Dendritic cell treated with granulocyte-macrophage colony-stimulating factor and Interleukin-4, amounts not matched to agents 40 ng/mL and 50 ng/mL, for 4 days (primary cell): ENCODE measurements around the gene APEX1.
"Not testable (repeated sequence)": the region's sequence is repeated elsewhere in the genome, so short reads cannot be mapped to it uniquely, and the experiment has no call there.

Experiments
- H3K27ac Mint-ChIP-seq: one replicate; pipeline ENCODE4 v1.8.0; 2022; ENCODE audit warnings: mild to moderate bottlenecking, mixed read lengths
- H3K27me3 Mint-ChIP-seq: one replicate; pipeline ENCODE4 v1.8.0; 2022; ENCODE audit warnings: mild to moderate bottlenecking, mixed read lengths
- H3K36me3 Mint-ChIP-seq: one replicate; pipeline ENCODE4 v1.8.0; 2022; ENCODE audit warnings: low read depth, mixed read lengths
- H3K4me1 Mint-ChIP-seq: one replicate; pipeline ENCODE4 v1.8.0; 2022; ENCODE audit warnings: low read depth, mixed read lengths
- H3K4me3 Mint-ChIP-seq: one replicate; pipeline ENCODE4 v1.8.0; 2022; ENCODE audit warnings: mild to moderate bottlenecking, moderate library complexity, mixed read lengths
- H3K9me3 Mint-ChIP-seq: one replicate; pipeline ENCODE4 v1.8.0; 2022; ENCODE audit warnings: mixed read lengths
- intact Hi-C: fragments of 100-400 bp; cut with micrococcal nuclease; formaldehyde crosslinking; loops from one replicate; pipeline ENCODE4 v1.15.0; 2022

The APEX1 gene

DNA sequence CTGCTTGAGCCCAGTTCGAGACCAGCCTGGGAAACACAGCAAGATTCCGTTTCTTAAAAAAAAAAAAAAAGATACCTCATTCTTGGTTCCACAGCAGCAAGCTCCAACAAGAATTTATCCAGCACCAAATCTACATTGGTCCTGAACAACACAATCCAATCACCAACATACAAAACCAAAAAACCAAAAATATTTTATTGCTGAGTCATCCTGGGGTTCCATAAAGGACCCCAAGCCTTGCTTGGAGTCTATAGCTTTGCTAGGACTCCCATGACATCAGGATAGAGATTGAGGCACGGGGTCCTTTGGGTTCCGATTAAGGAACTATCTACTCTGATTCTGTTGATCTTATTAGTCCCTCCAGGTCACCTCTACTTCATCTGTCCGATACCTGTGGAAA is 8.1 kb upstream of the APEX1 start:
- peaks cover 6% of the 10 kb centered on the region for H3K36me3 Mint-ChIP-seq

DNA sequence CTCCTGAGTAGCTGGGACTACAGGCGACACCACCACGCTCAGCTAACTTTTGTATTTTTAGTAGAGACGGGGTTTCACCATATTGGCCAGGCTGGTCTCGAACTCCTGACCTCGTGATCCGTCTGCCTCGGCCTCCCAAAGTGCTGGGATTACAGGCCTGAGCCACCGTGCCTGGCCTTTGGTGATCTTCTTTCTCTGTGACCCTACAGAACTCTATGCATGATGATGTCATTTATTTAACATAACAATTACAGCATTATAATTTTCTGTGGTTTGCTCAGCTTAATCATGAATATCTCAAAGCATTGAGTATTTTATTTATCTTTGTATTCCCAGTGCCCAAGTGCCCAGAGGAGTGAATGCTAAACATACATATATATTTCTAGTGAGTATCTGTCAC is 2.2 kb upstream of the APEX1 start:
- peaks cover 20% of the 10 kb centered on the region for H3K4me1 Mint-ChIP-seq
- intact Hi-C loops, H3K27me3 Mint-ChIP-seq, H3K36me3 Mint-ChIP-seq, H3K9me3 Mint-ChIP-seq, H3K4me3 Mint-ChIP-seq, H3K27ac Mint-ChIP-seq: not testable (repeated sequence)

More for the DNA sequence above, 8.1 kb upstream of the APEX1 start:
- H3K4me1 Mint-ChIP-seq = peaks cover 23% of the 10 kb centered on the region
- H3K27ac Mint-ChIP-seq = no peak overlapping the region
- H3K4me3 Mint-ChIP-seq = no peak overlapping the region
- intact Hi-C loops = no loop called here
- H3K27me3 Mint-ChIP-seq = no peaks in the 10 kb centered on the region
- H3K9me3 Mint-ChIP-seq = no peaks in the 10 kb centered on the region

DNA sequence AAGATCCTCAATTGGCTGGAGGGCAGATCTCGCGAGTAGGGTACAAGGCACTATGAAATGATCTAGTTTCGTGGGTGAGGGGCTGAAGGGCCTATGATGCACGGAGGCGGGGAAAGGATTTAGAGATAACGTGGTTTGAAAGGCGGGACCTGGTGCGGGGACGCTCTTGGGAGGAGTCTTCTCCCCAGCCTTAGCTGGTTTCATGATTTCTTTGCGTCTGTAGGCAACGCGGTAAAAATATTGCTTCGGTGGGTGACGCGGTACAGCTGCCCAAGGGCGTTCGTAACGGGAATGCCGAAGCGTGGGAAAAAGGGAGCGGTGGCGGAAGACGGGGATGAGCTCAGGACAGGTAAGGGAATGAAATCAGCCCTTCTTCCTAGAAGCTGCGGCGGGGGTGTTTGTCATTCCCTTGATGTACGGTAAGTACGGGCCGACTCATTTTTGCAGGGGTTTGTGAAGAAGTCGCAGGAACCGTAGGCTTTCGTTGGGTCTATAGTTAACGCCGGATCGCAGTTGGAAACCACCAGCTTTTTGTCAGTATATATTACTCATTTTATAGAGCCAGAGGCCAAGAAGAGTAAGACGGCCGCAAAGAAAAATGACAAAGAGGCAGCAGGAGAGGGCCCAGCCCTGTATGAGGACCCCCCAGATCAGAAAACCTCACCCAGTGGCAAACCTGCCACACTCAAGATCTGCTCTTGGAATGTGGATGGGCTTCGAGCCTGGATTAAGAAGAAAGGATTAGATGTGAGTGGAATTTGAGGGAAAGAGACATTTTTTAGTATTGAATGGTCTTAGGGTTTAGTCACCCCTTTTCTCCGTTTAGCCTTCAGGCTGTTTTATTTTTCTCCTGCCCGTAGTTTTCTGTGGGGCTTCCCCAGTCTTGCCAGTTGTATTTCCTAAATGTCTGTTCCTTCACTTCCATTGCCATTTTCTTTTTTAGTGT is 602 bp downstream of the APEX1 start:
- Mint-ChIP-seq H3K9me3 (no peaks in the 10 kb centered on the region), H3K27ac (no peak overlapping the region), H3K4me3 (no peak overlapping the region), H3K36me3 (no peaks in the 10 kb centered on the region), H3K27me3 (no peaks in the 10 kb centered on the region), H3K4me1 (peaks cover 22% of the 10 kb centered on the region)
- intact Hi-C loops = loop anchor here (2.0 kb wide), 3 partner anchors 13 to 113 kb away; partner anchors contain the start of genes PARP2, PNP and TEP1

DNA sequence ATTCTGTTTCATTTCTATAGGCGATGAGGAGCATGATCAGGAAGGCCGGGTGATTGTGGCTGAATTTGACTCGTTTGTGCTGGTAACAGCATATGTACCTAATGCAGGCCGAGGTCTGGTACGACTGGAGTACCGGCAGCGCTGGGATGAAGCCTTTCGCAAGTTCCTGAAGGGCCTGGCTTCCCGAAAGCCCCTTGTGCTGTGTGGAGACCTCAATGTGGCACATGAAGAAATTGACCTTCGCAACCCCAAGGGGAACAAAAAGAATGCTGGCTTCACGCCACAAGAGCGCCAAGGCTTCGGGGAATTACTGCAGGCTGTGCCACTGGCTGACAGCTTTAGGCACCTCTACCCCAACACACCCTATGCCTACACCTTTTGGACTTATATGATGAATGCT is 1.9 kb downstream of the APEX1 start:
- no peaks in the 10 kb centered on the region for H3K27me3 Mint-ChIP-seq
- intact Hi-C loops = no loop called here
- no peak overlapping the region for H3K27ac Mint-ChIP-seq
- no peaks in the 10 kb centered on the region for H3K36me3 Mint-ChIP-seq
- H3K9me3 Mint-ChIP-seq = no peaks in the 10 kb centered on the region
- peak overlapping the region; percentile 53 for H3K4me3 Mint-ChIP-seq
- peaks cover 25% of the 10 kb centered on the region for H3K4me1 Mint-ChIP-seq

DNA sequence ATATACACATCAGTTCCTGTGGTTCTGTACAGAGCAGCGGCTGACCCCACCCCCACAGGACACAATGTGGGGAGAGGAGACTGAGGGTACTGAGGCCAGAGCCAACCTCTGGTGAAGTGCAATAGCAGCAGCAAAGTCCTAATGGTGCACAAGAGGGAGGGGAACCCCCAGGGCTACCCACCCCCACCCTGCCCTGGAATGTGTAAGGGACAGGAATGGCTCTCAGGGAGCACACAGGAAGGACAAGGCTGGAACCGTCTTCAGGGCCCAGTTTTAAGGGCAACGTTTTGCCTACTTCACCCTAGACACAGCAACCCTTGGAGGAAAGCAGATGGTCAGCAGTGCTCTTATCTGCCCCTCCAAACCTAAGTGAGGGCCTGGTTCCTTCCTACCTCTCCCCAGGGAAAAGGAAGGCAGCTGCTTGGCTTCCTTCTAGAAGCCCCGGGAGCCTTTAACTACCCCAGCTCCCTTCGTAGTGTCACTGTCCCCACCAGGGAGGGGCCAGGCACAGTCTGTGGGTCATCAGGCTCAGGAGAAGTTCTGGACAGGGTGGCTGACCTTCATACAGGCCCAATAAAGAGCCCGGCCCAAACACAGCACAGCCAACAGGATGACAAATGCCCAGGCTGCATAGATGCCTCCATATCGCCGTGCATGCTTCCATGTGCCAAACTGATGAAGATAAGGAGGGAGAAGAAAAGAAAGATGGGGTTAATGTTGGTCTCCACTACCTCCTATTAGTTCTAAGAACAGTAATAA is 3.2 kb downstream of the APEX1 start:
- H3K27ac Mint-ChIP-seq = no peak overlapping the region
- H3K27me3 Mint-ChIP-seq = no peaks in the 10 kb centered on the region
- H3K4me3 Mint-ChIP-seq = no peak overlapping the region
- intact Hi-C loops = no loop called here
- peaks cover 25% of the 10 kb centered on the region for H3K4me1 Mint-ChIP-seq
- no peaks in the 10 kb centered on the region for H3K9me3 Mint-ChIP-seq
- H3K36me3 Mint-ChIP-seq = no peaks in the 10 kb centered on the region

DNA sequence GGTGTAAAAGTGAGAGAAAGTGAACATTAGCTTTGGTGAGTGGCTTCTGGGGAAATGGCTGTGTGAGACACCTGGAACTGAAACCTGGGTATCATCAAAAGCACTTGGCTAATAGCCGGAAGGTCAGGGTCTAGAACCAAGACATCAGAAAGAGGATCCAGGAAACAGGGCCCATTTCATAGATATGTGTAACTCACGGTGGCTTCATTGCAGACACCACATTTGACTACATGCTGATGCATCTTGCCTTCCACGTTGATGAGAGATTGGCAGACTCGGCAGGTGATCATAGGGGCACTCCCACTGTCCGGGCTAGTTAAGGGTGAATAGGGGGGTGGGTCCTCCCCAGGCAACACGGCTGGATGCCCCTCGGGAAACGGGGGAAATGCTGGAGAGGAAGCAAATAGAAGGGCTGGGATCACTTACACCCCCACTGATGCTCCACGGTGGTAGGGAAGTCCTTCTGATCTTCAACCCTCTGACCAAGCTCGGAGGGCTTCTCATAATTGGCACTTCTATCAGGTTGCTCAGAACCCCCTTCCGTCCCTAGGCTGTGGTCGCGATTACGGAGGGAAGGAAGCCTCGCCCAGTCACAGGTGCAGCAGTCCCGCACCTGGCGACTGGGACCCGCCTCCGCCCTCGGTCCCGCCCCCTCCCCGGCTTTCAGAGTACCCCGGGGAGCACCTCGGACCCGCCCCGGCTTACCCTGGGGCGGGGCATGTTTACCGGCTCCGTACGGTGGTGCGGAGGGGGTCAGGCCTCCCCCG is 5.6 kb downstream of the APEX1 start:
- Mint-ChIP-seq H3K9me3 (no peaks in the 10 kb centered on the region), H3K27ac (peak overlapping the region; percentile 88), H3K4me1 (peaks cover 30% of the 10 kb centered on the region), H3K4me3 (peak overlapping the region; percentile 97), H3K27me3 (no peaks in the 10 kb centered on the region), H3K36me3 (no peaks in the 10 kb centered on the region)
- intact Hi-C loops = loop anchor here (1.0 kb wide), 1 partner anchor 9 kb away; the partner anchor contains the start of gene PNP

DNA sequence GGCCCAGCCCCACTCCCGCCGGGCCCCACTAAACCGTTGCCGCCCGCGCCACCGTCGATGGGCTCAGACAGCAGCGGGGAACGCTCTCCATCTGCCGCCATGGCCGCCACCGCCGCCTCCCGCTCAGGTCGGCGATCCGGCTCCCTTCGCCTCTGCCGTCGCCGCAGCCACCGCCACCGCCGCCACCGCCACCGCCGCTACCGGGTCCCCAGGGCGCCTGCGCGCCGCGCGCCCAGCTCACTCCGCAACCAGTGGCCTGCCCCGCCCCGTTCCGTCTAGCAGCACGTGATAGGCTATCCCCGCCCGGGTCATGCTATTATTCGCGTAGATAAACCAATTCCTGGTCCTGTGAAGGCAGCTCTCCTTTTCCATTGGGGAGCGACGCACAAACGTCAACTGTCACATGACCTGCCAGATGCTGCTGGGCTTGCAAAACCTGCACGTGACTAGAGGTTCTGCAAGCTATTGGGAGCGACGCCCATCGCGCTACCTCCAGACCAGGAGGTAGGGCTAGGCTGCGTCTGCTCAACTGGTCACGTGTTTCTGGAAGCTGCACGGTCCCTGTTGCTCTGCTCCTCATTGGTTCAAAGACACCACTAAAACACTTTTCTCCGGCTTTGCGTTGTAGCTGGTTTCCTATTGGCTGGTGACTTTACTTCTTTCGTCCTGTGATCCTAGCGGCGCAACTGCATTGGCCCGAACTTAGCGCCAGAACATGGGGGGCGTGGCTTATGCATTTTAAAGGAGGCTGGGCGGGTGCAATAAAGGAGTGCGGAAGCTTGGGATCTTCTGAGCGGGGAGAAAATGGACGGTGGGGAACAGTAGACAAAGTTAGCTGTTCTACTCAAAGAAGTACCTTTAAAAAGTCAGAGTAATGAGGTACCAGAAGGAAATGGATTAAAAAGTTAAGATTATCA is 6.5 kb downstream of the APEX1 start, which contains the start of gene PIP4P1:
TSS of gene PIP4P1 (minus strand) at position 210 of the 917 bp plus-strand sequence. CDS start at position 101, 109 bp downstream.
- H3K4me3 Mint-ChIP-seq = peak within 1 kb of the TSS; percentile 97
- H3K36me3 Mint-ChIP-seq = no peaks in the 10 kb centered on the region
- no peaks in the 10 kb centered on the region for H3K27me3 Mint-ChIP-seq
- H3K9me3 Mint-ChIP-seq = no peaks in the 10 kb centered on the region
- intact Hi-C loops = loop anchor here (1.0 kb wide), 1 partner anchor 8 kb away; the partner anchor contains the start of gene PNP
- H3K27ac Mint-ChIP-seq = peak within 1 kb of the TSS; percentile 88
- peaks cover 30% of the 10 kb centered on the region for H3K4me1 Mint-ChIP-seq

DNA sequence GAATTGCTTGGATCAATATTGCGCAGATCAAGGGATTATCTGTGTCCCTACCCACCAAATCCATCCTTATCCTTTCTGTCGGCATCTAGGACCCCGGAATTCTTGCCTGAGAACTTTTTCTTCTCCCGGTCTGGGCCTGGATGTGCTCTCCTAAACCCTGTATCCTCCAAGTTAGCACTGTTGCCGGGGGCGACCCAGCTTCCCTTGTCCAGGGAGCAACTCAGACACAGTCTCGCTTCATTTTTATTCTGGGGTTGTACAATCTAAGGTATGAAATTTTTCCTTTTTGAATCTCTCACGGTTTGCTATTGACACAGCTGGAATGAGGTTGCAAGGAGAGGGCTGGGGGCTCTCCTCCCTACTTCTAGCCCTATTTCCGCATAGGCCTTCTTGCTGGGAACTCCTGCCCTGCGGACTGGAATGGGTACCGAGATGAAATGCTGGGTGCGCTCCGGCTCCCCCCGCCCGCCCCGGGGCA is 13.8 kb downstream of the APEX1 start:
- Mint-ChIP-seq H3K4me1 (peaks cover 44% of the 10 kb centered on the region), H3K27me3 (no peaks in the 10 kb centered on the region), H3K27ac (peak overlapping the region; percentile 91), H3K36me3 (peaks cover 34% of the 10 kb centered on the region), H3K9me3 (no peaks in the 10 kb centered on the region), H3K4me3 (peak overlapping the region; percentile 92)
- intact Hi-C loops = loop anchor here (1.0 to 2.0 kb wide), 2 partner anchors 8 to 14 kb away; partner anchors contain the start of genes APEX1, OSGEP and PIP4P1

DNA sequence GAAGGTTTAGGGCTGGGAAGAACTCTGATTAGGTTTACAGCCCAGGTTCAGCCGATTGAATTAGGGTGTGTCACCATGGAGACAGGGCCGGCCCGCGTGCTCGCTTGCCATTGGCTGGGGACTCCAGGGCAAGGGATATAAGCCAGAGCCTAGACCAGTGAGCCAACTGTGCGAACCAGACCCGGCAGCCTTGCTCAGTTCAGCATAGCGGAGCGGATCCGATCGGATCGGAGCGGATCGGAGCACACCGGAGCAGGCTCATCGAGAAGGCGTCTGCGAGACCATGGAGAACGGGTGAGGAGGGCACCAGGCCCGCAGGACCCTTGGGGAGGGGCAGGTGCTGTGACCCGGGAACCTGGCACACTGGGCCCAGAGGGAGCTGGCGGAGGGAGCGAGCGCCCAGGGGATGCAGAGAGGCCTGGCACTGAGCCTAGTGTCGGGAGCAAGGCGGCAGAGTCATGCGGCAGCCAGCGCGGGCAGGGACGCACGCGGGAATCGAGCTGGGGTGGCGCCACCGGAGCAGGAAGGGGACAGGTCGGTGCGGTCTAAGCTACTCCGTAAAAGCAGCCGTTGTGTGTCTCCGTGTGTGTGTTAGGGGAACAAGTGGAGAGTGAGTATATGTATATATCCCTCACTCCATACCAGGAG is 14.3 kb downstream of the APEX1 start, which contains the start of gene PNP:
TSS of gene PNP (plus strand) at position 165 of the 648 bp plus-strand sequence. CDS start at position 284, 119 bp downstream.
- Mint-ChIP-seq H3K4me1 (peaks cover 48% of the 10 kb centered on the region), H3K36me3 (peaks cover 40% of the 10 kb centered on the region), H3K27ac (peak within 1 kb of the TSS; percentile 91), H3K9me3 (no peaks in the 10 kb centered on the region), H3K27me3 (no peaks in the 10 kb centered on the region), H3K4me3 (peak within 1 kb of the TSS; percentile 92)
- intact Hi-C loops = loop anchor here (1.0 to 2.0 kb wide), 2 partner anchors 8 to 15 kb away; partner anchors contain the start of genes APEX1, OSGEP and PIP4P1

DNA sequence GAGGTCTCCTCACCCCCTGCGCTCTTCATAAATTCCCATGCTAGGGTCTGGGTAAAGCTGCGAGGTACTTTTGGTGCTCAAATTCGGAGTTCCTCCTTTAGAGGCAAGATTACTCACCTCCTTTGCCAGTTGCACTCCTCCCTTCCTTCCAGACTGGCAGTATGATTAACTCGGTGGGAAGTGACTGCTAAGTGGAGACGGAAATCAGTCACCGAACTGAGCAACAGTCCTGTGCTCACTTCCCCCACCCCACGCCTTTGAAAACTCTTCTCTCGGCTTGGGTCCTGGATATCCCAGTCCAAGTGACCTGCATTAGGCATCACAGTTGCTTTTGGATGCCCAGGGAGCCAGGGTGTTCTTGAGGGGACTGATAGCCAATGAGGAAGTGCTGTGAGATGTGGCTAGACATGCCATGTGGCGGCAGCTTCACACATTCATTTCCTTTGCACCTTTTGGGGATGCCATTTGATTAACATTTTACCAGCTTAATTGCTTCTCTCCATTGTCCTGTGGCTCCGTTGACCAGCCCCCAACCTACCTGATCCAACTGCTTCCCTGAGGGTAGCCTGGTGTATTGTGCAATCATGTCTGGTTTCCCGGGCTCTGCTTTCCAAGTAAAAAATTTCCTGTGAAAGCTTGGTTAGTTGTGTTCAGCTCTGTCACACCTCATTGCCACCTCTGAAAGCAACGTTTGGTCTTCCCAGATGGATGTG is 15.0 kb downstream of the APEX1 start:
- Mint-ChIP-seq H3K36me3 (peaks cover 47% of the 10 kb centered on the region), H3K9me3 (no peaks in the 10 kb centered on the region), H3K4me3 (peak overlapping the region; percentile 92), H3K27me3 (no peaks in the 10 kb centered on the region), H3K4me1 (peaks cover 48% of the 10 kb centered on the region), H3K27ac (peak overlapping the region; percentile 91)
- intact Hi-C loops = loop anchor here (1.0 to 10.0 kb wide), 3 partner anchors 9 to 55 kb away; partner anchors contain the start of genes APEX1, OSGEP and PIP4P1

DNA sequence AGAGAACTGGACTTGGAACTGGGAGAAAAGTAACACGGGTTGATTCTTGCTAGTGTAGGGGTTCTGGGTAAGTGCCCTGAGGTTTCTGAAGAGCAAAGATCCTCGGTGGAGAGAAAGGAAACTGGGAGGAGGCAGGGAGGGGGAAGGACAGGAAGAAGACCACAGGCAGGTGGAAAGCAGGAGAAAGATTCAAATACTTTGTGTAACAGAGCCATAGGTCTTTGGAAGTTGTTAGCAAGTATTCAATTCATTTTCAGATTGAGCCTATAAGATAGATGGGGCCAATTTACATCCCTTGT is 15.5 kb downstream of the APEX1 start:
- H3K4me3 Mint-ChIP-seq = peak overlapping the region; percentile 92
- H3K4me1 Mint-ChIP-seq = peaks cover 53% of the 10 kb centered on the region
- intact Hi-C loops = loop anchor here (10.0 kb wide), 1 partner anchor 54 kb away; no protein-coding TSS in a partner anchor

More for the DNA sequence above, 15.5 kb downstream of the APEX1 start:
- Mint-ChIP-seq H3K27me3 (no peaks in the 10 kb centered on the region), H3K27ac (peak overlapping the region; percentile 91), H3K9me3 (no peaks in the 10 kb centered on the region), H3K36me3 (peaks cover 52% of the 10 kb centered on the region)
